Neural cell (in vitro differentiated cells): ENCODE results near the gene CDH12.

ENCODE experiments used
- EZH2 ChIP-seq: fragments of 200-600, 300-800 bp; shearing (Covaris generic), sonication (generic); IDR thresholded peaks from 2 replicates; pipeline ENCODE4 v1.6.1; 2014; ENCODE audit warnings: antibody characterized with exemption, low read length, borderline replicate concordance, mild to moderate bottlenecking; ENCODE audit not compliant: insufficient read depth, poor library complexity, severe bottlenecking
- POLR2AphosphoS5 ChIP-seq: IDR thresholded peaks from 2 replicates; pipeline ENCODE4 v1.6.1; 2012
- SMC3 ChIP-seq: fragments of 450-650 bp; conservative IDR thresholded peaks from 2 replicates; pipeline ENCODE4 v1.6.1; 2014; ENCODE audit warnings: antibody characterized with exemption, mild to moderate bottlenecking, moderate library complexity; ENCODE audit not compliant: poor library complexity
- TF ChIP-seq, protein P1 (sequence below): fragments of 450-650 bp; IDR thresholded peaks from 2 replicates; pipeline ENCODE4 v1.5.1; 2014; ENCODE audit warnings: antibody characterized with exemption, mild to moderate bottlenecking, moderate library complexity; ENCODE audit not compliant: poor library complexity, severe bottlenecking
- TF ChIP-seq, protein P2 (sequence below): IDR thresholded peaks from 2 replicates; pipeline ENCODE4 v1.6.1; 2012; ENCODE audit warnings: borderline replicate concordance

DNA sequence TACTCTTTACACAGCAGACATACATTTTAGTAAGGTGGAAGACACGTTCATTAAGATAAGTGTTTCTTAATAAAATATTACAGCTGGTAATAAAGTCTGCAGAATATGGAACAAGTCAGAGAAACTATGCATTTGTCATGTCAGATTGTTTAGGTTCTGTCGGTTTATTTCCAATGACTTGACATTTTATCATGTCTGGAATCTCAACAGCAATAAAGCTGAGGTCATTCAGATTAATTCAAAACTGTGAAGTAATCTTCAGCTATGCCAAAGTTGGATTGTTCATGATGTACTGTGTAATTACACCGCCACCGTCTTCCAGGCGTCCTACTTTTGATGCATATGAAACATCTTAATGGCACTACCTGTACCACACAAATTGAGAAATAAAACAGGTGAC, 1032.6 kb downstream of the CDH12 start:
- TF ChIP-seq POLR2AphosphoS5 (no peak), SMC3 (no peak), EZH2 (no peak)
- TF ChIP-seq, protein P1, sequence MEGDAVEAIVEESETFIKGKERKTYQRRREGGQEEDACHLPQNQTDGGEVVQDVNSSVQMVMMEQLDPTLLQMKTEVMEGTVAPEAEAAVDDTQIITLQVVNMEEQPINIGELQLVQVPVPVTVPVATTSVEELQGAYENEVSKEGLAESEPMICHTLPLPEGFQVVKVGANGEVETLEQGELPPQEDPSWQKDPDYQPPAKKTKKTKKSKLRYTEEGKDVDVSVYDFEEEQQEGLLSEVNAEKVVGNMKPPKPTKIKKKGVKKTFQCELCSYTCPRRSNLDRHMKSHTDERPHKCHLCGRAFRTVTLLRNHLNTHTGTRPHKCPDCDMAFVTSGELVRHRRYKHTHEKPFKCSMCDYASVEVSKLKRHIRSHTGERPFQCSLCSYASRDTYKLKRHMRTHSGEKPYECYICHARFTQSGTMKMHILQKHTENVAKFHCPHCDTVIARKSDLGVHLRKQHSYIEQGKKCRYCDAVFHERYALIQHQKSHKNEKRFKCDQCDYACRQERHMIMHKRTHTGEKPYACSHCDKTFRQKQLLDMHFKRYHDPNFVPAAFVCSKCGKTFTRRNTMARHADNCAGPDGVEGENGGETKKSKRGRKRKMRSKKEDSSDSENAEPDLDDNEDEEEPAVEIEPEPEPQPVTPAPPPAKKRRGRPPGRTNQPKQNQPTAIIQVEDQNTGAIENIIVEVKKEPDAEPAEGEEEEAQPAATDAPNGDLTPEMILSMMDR: no peak
- TF ChIP-seq, protein P2, sequence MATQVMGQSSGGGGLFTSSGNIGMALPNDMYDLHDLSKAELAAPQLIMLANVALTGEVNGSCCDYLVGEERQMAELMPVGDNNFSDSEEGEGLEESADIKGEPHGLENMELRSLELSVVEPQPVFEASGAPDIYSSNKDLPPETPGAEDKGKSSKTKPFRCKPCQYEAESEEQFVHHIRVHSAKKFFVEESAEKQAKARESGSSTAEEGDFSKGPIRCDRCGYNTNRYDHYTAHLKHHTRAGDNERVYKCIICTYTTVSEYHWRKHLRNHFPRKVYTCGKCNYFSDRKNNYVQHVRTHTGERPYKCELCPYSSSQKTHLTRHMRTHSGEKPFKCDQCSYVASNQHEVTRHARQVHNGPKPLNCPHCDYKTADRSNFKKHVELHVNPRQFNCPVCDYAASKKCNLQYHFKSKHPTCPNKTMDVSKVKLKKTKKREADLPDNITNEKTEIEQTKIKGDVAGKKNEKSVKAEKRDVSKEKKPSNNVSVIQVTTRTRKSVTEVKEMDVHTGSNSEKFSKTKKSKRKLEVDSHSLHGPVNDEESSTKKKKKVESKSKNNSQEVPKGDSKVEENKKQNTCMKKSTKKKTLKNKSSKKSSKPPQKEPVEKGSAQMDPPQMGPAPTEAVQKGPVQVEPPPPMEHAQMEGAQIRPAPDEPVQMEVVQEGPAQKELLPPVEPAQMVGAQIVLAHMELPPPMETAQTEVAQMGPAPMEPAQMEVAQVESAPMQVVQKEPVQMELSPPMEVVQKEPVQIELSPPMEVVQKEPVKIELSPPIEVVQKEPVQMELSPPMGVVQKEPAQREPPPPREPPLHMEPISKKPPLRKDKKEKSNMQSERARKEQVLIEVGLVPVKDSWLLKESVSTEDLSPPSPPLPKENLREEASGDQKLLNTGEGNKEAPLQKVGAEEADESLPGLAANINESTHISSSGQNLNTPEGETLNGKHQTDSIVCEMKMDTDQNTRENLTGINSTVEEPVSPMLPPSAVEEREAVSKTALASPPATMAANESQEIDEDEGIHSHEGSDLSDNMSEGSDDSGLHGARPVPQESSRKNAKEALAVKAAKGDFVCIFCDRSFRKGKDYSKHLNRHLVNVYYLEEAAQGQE: no peak
